ENCODE results near the gene DLG2.

DLG2 gene

GRCh38 chr11:84612645-84613044 is 1014.5 kb downstream of the DLG2 start:
- FAIRE-seq = no peak

- no peak for FAIRE-seq
These were observed 1018.3 kb downstream of the DLG2 start for GRCh38 chr11:84608837-84609196.

GRCh38 chr11:84607975-84608836 is 1018.9 kb downstream of the DLG2 start:
- FAIRE-seq = no peak

- no peak for FAIRE-seq
These were observed 1032.5 kb downstream of the DLG2 start for GRCh38 chr11:84594602-84595001.

DNA sequence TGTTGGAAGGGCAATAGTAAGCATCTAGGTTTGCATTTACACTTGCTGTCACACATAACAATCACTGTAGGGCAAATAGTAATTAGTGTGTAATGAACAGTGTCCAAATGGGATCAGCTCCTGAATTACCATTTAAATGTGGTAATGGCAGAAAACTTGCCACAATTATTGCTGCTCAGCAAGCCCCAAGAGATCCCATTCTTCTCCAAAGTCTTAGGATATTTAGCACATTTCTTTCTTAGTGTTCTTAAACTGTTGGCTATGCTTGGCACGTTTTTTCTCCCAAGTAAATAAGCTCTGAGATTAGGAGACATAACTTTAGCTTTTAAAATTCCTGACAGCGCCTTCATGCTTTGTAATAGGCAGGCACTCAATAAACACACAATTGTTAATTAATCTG is 1037.0 kb downstream of the DLG2 start:
- no peak for FAIRE-seq

- FAIRE-seq = no peak
These were observed 1038.9 kb downstream of the DLG2 start for GRCh38 chr11:84588131-84588829.

DNA sequence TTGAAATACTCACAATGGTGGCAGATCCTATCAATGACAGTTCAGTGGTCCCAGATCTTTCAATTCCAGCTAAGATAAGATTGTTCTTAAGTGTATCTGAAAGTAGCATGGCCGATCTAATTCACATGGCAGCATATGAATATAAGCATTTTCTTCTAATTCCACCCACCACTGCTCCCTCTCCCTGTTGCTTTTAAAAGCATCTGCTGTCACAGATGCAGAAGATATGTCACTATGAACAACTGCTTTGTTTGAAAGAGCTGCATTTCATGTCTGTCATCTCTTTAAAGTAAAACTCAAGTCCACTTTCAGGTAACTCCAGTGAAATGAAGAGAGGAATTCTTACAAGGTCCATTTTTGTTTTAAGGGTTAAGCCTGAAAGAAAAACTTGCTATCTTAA is 1044.0 kb downstream of the DLG2 start:
- no peak for FAIRE-seq

- no peak for FAIRE-seq
These were observed 1046.1 kb downstream of the DLG2 start for GRCh38 chr11:84581083-84581482.

GRCh38 chr11:84580428-84580827 is 1046.7 kb downstream of the DLG2 start:
- FAIRE-seq = no peak

GRCh38 chr11:84573868-84574267 is 1053.3 kb downstream of the DLG2 start:
- FAIRE-seq = no peak

GRCh38 chr11:84566671-84567070 is 1060.5 kb downstream of the DLG2 start:
- no peak for FAIRE-seq

DNA sequence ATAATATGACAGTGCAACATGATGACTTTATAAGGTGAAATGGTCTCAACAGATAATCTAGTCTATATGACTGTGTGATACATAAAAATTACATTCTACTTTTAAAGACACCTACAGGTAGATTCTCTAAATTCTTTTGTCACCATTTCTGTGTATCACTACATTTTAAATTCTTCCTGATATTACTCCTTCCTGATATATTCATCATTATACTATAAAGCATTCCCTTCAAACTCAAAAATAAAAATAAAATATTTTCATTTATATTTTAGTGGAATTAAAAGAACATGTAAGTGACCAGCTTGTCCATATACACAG is 1062.3 kb downstream of the DLG2 start:
- no peak for FAIRE-seq

GRCh38 chr11:84564180-84564866 is 1062.8 kb downstream of the DLG2 start:
- peak; percentile 57 for FAIRE-seq

DNA sequence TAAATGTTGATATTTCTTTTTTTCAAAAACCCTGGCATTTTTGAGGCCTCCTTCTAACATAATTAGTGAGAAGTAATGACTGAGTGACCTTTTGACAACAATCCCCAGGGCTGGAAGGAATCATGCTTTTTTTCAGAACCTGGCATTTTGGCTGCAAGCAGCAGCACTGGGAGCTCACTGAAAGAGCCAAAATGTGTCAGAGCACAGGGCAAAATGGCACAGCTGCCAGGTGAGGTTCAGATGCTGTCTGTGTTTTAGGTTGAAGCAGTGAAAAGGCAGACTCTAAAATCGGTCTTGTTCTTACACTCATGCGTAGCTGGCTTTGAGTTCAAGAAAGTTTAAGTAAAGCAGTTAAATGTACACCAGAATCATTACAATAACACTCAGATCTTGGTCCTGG is 1063.8 kb downstream of the DLG2 start:
- no peak for FAIRE-seq

GRCh38 chr11:84560206-84560605 is 1066.9 kb downstream of the DLG2 start:
- no peak for FAIRE-seq

DNA sequence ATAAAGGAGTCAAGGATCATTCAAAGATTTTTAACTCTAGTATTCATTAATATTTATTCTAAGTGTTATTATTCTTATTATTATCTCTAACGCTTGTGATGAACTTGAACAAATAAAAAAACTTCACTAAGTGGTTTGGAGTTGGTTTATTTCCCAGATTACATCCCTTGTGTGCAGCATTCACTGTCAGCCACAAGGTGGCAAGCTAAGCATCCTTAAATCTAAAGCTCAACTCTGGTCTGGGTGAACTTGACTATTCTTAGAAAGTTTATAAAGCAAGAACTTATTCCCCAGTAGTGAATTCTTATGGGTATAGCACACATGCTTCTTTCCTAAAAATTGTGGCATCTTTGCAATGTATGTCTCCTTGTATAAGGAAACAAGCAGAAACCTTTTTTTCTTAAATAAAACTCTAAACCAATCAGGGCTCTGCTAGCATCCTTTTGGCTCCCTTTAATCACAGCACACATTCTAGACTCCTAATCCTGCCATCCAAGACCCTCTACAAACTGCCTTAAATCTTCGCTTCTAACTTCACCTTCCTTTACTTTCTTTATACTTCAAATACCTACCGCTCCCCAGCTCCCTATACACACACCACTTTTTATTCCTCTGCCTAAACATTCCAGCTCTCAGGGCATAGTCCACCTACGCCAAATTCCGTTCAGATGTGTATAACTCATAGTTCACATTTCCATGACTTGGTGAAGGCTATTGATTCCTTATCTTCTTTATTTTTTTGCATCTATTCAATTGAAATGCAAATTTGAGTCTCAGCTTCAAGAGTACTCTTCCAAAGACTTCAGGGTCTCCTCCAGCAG is 1068.8 kb downstream of the DLG2 start:
- FAIRE-seq = peak; percentile 96

GRCh38 chr11:84552791-84553190 is 1074.4 kb downstream of the DLG2 start:
- FAIRE-seq = no peak

- FAIRE-seq = no peak
These were observed 1077.9 kb downstream of the DLG2 start for GRCh38 chr11:84549217-84549616.

- no peak for FAIRE-seq
These were observed 1082.6 kb downstream of the DLG2 start for GRCh38 chr11:84544566-84544965.

GRCh38 chr11:84543367-84544159 is 1083.6 kb downstream of the DLG2 start:
- no peak for FAIRE-seq

- no peak for FAIRE-seq
These were observed 1085.3 kb downstream of the DLG2 start for GRCh38 chr11:84541731-84542340.

DNA sequence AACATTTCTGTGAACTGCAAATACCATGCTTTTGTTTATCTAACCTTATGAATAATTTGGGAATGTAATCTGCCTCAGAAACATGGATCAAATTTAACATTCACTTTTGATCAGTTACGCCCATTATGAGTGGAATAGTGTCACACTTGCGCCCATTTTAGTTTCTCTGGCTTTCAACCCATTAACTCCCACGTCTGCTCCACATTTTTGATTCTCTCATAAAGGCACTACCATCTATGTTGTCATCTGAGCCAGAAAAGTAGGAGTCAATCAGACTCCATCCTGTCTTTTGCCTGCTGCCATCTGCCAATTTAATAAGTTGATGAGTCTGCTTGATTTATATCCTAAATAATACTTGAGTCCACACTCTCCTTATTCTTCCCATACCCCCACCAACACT is 1090.7 kb downstream of the DLG2 start:
- FAIRE-seq = no peak
